ENCODE data around the gene MOGAT3. TPM values are rescaled to one million over a fixed set of nuclear protein-coding genes. Genes with fewer than 3 reads are reported as not detected.

Gene MOGAT3
- total and polyA plus RNA-seq, 9 of the 15 experiments (the other 6 are each of a cell fraction or from before 2014, with no cell fraction given) = 0.07 to 0.17 (median 0.13) TPM; not detected in 6

DNA sequence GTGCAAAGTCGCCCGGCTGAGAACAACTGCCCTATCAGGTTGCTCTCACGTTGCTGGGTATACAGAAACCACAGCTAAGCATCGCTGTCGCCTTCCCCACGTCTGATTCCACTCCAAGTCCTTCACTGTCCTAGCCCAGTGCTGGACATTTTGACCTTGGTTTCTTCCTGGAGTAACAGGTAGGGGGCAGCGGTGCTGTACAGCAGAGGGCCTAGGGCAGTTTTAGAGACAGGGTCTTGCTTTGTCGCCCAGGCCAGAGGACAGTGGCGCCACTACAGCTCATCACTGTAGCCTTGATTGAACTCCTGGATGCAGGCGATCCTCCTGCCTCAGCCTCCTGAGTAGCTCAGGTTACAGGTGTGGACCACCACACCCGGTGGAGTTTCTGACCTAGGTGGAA, 34.2 kb upstream of the MOGAT3 start (continued):
- TF ChIP-seq, protein P1, sequence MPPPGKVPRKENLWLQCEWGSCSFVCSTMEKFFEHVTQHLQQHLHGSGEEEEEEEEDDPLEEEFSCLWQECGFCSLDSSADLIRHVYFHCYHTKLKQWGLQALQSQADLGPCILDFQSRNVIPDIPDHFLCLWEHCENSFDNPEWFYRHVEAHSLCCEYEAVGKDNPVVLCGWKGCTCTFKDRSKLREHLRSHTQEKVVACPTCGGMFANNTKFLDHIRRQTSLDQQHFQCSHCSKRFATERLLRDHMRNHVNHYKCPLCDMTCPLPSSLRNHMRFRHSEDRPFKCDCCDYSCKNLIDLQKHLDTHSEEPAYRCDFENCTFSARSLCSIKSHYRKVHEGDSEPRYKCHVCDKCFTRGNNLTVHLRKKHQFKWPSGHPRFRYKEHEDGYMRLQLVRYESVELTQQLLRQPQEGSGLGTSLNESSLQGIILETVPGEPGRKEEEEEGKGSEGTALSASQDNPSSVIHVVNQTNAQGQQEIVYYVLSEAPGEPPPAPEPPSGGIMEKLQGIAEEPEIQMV (tag; conservative IDR thresholded peaks at IDR 0.05; ENCODE audit: low read depth) = no peak
- TF ChIP-seq, protein P2, sequence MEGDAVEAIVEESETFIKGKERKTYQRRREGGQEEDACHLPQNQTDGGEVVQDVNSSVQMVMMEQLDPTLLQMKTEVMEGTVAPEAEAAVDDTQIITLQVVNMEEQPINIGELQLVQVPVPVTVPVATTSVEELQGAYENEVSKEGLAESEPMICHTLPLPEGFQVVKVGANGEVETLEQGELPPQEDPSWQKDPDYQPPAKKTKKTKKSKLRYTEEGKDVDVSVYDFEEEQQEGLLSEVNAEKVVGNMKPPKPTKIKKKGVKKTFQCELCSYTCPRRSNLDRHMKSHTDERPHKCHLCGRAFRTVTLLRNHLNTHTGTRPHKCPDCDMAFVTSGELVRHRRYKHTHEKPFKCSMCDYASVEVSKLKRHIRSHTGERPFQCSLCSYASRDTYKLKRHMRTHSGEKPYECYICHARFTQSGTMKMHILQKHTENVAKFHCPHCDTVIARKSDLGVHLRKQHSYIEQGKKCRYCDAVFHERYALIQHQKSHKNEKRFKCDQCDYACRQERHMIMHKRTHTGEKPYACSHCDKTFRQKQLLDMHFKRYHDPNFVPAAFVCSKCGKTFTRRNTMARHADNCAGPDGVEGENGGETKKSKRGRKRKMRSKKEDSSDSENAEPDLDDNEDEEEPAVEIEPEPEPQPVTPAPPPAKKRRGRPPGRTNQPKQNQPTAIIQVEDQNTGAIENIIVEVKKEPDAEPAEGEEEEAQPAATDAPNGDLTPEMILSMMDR (IDR thresholded peaks at IDR 0.05 in 2 of 3, conservative IDR thresholded peaks at IDR 0.05 in 1 of 3; ENCODE audit: insufficient read depth in 2 of 3, low read depth in 1 of 3, low read length in 3 of 3) = peak; percentile 69 to 80 (median 70)
- peak; percentile 70; the same call in 1 of the 2 replicates for TF ChIP-seq ESRRA (IDR thresholded peaks at IDR 0.05; ENCODE audit: borderline replicate concordance, low read depth)
- TF ChIP-seq ETS2 (tag; IDR thresholded peaks at IDR 0.05; ENCODE audit: borderline replicate concordance, poor library complexity, severe bottlenecking) = no peak
- no peak for TF ChIP-seq STAT5A (IDR thresholded peaks at IDR 0.05; ENCODE audit: borderline replicate concordance, low read length)
- TF ChIP-seq, protein P3, sequence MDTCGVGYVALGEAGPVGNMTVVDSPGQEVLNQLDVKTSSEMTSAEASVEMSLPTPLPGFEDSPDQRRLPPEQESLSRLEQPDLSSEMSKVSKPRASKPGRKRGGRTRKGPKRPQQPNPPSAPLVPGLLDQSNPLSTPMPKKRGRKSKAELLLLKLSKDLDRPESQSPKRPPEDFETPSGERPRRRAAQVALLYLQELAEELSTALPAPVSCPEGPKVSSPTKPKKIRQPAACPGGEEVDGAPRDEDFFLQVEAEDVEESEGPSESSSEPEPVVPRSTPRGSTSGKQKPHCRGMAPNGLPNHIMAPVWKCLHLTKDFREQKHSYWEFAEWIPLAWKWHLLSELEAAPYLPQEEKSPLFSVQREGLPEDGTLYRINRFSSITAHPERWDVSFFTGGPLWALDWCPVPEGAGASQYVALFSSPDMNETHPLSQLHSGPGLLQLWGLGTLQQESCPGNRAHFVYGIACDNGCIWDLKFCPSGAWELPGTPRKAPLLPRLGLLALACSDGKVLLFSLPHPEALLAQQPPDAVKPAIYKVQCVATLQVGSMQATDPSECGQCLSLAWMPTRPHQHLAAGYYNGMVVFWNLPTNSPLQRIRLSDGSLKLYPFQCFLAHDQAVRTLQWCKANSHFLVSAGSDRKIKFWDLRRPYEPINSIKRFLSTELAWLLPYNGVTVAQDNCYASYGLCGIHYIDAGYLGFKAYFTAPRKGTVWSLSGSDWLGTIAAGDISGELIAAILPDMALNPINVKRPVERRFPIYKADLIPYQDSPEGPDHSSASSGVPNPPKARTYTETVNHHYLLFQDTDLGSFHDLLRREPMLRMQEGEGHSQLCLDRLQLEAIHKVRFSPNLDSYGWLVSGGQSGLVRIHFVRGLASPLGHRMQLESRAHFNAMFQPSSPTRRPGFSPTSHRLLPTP (IDR thresholded peaks at IDR 0.05; ENCODE audit: borderline replicate concordance, extremely low read depth, insufficient read length) = no peak
- peak; percentile 42; the same call in 1 of the 2 replicates for TF ChIP-seq ZBTB7A (IDR thresholded peaks at IDR 0.05; ENCODE audit: borderline replicate concordance, control insufficient read depth, low read depth, low read length)
- TF ChIP-seq SP1 (CRISPR knock-in tag; IDR thresholded peaks at IDR 0.05) = no peak
- TF ChIP-seq, protein P4, sequence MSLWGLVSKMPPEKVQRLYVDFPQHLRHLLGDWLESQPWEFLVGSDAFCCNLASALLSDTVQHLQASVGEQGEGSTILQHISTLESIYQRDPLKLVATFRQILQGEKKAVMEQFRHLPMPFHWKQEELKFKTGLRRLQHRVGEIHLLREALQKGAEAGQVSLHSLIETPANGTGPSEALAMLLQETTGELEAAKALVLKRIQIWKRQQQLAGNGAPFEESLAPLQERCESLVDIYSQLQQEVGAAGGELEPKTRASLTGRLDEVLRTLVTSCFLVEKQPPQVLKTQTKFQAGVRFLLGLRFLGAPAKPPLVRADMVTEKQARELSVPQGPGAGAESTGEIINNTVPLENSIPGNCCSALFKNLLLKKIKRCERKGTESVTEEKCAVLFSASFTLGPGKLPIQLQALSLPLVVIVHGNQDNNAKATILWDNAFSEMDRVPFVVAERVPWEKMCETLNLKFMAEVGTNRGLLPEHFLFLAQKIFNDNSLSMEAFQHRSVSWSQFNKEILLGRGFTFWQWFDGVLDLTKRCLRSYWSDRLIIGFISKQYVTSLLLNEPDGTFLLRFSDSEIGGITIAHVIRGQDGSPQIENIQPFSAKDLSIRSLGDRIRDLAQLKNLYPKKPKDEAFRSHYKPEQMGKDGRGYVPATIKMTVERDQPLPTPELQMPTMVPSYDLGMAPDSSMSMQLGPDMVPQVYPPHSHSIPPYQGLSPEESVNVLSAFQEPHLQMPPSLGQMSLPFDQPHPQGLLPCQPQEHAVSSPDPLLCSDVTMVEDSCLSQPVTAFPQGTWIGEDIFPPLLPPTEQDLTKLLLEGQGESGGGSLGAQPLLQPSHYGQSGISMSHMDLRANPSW (CRISPR knock-in tag; IDR thresholded peaks at IDR 0.05) = no peak
- TF ChIP-seq RAD21 (CRISPR knock-in tag; conservative IDR thresholded peaks at IDR 0.05 in 1 of 2, IDR thresholded peaks at IDR 0.05 in 1 of 2) = peak; percentile 23 to 62; a peak in 3 of 4 replicates
- TF ChIP-seq, protein P5, sequence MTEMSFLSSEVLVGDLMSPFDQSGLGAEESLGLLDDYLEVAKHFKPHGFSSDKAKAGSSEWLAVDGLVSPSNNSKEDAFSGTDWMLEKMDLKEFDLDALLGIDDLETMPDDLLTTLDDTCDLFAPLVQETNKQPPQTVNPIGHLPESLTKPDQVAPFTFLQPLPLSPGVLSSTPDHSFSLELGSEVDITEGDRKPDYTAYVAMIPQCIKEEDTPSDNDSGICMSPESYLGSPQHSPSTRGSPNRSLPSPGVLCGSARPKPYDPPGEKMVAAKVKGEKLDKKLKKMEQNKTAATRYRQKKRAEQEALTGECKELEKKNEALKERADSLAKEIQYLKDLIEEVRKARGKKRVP (CRISPR knock-in tag; IDR thresholded peaks at IDR 0.05) = no peak
- TF ChIP-seq, protein P6, sequence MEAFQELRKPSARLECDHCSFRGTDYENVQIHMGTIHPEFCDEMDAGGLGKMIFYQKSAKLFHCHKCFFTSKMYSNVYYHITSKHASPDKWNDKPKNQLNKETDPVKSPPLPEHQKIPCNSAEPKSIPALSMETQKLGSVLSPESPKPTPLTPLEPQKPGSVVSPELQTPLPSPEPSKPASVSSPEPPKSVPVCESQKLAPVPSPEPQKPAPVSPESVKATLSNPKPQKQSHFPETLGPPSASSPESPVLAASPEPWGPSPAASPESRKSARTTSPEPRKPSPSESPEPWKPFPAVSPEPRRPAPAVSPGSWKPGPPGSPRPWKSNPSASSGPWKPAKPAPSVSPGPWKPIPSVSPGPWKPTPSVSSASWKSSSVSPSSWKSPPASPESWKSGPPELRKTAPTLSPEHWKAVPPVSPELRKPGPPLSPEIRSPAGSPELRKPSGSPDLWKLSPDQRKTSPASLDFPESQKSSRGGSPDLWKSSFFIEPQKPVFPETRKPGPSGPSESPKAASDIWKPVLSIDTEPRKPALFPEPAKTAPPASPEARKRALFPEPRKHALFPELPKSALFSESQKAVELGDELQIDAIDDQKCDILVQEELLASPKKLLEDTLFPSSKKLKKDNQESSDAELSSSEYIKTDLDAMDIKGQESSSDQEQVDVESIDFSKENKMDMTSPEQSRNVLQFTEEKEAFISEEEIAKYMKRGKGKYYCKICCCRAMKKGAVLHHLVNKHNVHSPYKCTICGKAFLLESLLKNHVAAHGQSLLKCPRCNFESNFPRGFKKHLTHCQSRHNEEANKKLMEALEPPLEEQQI (IDR thresholded peaks at IDR 0.05) = no peak
- TF ChIP-seq TEAD2 (tag; IDR thresholded peaks at IDR 0.05) = no peak

Data from K562 (cell line).